ENCODE measurements around the gene IZUMO1.

IZUMO1 gene

GRCh38 chr19:48760504-48761205, 13.9 kb upstream of the IZUMO1 start:
- Histone ChIP-seq H3K27ac (peak overlapping the region in 6 of 21 experiments; percentile 5 to 72 (median 48)), H3K4me3 (no peak overlapping the region)

GRCh38 chr19:48757741-48758144, 11.0 kb upstream of the IZUMO1 start:
- Histone ChIP-seq H3K4me3 (no peak overlapping the region), H3K27ac (no peak overlapping the region)

- no peak overlapping the region for H3K27ac ChIP-seq
- no peak overlapping the region for H3K4me3 ChIP-seq
Observed at GRCh38 chr19:48757089-48757675, 10.5 kb upstream of the IZUMO1 start.

- Histone ChIP-seq H3K27ac (no peak overlapping the region), H3K4me3 (no peak overlapping the region)
Observed at GRCh38 chr19:48756686-48757085, 10.0 kb upstream of the IZUMO1 start.

- Histone ChIP-seq H3K27ac (no peak overlapping the region), H3K4me3 (no peak overlapping the region)
Observed at GRCh38 chr19:48756212-48756611, 9.5 kb upstream of the IZUMO1 start.

- H3K4me3 ChIP-seq: no peak overlapping the region
- H3K27ac ChIP-seq: no peak overlapping the region
Observed at GRCh38 chr19:48755787-48756186, 9.1 kb upstream of the IZUMO1 start.

GRCh38 chr19:48755084-48755641, 8.5 kb upstream of the IZUMO1 start, which contains the start of gene FGF21:
Gene FGF21 (plus strand): TSS chr19:48755524. CDS start chr19:48756237, 713 bp downstream.
- no peak within 1 kb of the TSS for H3K27ac ChIP-seq

GRCh38 chr19:48752496-48753365, 6.0 kb upstream of the IZUMO1 start, which contains the start of gene FUT1:
Gene FUT1 (minus strand): TSS chr19:48752641. CDS start chr19:48751281, 1,360 bp downstream.
- H3K27ac ChIP-seq: peak within 1 kb of the TSS in 18 of 21 experiments; percentile 1 to 79 (median 59)

More at GRCh38 chr19:48755084-48755641, 8.5 kb upstream of the IZUMO1 start, which contains the start of gene FGF21:
- H3K4me3 ChIP-seq: no peak within 1 kb of the TSS

GRCh38 chr19:48751845-48752495, 5.3 kb upstream of the IZUMO1 start:
- H3K4me3 ChIP-seq: peak overlapping the region; percentile 35 to 54 (median 44)
- peak overlapping the region in 17 of 21 experiments; percentile 1 to 79 (median 60) for H3K27ac ChIP-seq

More at GRCh38 chr19:48752496-48753365, 6.0 kb upstream of the IZUMO1 start, which contains the start of gene FUT1:
- peak within 1 kb of the TSS; percentile 35 to 54 (median 44) for H3K4me3 ChIP-seq

GRCh38 chr19:48750771-48751504, 4.2 kb upstream of the IZUMO1 start:
- Histone ChIP-seq H3K4me3 (peak overlapping the region in 2 of 7 experiments; percentile 52 to 54), H3K27ac (no peak overlapping the region)

GRCh38 chr19:48750351-48750750, 3.6 kb upstream of the IZUMO1 start:
- Histone ChIP-seq H3K4me3 (no peak overlapping the region), H3K27ac (no peak overlapping the region)

- Histone ChIP-seq H3K27ac (no peak overlapping the region), H3K4me3 (no peak overlapping the region)
Observed at GRCh38 chr19:48749571-48750198, 3.0 kb upstream of the IZUMO1 start.

GRCh38 chr19:48746110-48746509, 599 bp downstream of the IZUMO1 start:
- H3K4me3 ChIP-seq: no peak overlapping the region
- peak overlapping the region in 5 of 21 experiments; percentile 17 to 81 (median 43) for H3K27ac ChIP-seq

- H3K27ac ChIP-seq: no peak overlapping the region
- no peak overlapping the region for H3K4me3 ChIP-seq
Observed at GRCh38 chr19:48745208-48745995, 1.3 kb downstream of the IZUMO1 start.

GRCh38 chr19:48742096-48742495, 4.6 kb downstream of the IZUMO1 start:
- H3K4me3 ChIP-seq: no peak overlapping the region
- H3K27ac ChIP-seq: peak overlapping the region in 8 of 21 experiments; percentile 18 to 86 (median 68)

GRCh38 chr19:48741129-48741999, 5.3 kb downstream of the IZUMO1 start:
- peak overlapping the region in 18 of 21 experiments; percentile 34 to 86 (median 66) for H3K27ac ChIP-seq
- peak overlapping the region in 1 of 7 experiments; percentile 11 for H3K4me3 ChIP-seq
